OCI-LY3 (cell line): ENCODE measurements around the gene LSS.

Source experiments
- H2AFZ ChIP-seq: fragments of 200-600, 300-600 bp; shearing (Covaris generic); 2 replicates; pipeline ENCODE4 v1.6.0; 2014; ENCODE audit warnings: antibody characterized with exemption, low read depth, low read length
- H3K27ac ChIP-seq: fragments of 200-600, 300-600 bp; sonication (generic); 2 replicates; pipeline ENCODE4 v1.5.1; 2014; ENCODE audit warnings: mild to moderate bottlenecking, low read length, moderate library complexity, mixed read lengths
- H3K27me3 ChIP-seq: fragments of 200-600, 300-600 bp; sonication (generic); 2 replicates; pipeline ENCODE4 v1.6.1; 2014; ENCODE audit warnings: low read depth, low read length, mixed read lengths
- H3K36me3 ChIP-seq: fragments of 200-600, 300-600 bp; sonication (generic); replicated peaks from 2 replicates; pipeline ENCODE3; 2014; ENCODE audit warnings: low read depth, low read length, mixed read lengths
- H3K4me1 ChIP-seq: fragments of 300-600, 200-600 bp; sonication (generic); 2 replicates; pipeline ENCODE4 v1.6.1; 2014; ENCODE audit warnings: low read length, mixed read lengths
- H3K4me2 ChIP-seq: fragments of 200-600, 300-600 bp; sonication (generic); 2 replicates; pipeline ENCODE4 v1.6.1; 2014; ENCODE audit warnings: low read length, mixed read lengths
- H3K4me3 ChIP-seq: fragments of 300-600, 200-600 bp; sonication (generic); 2 replicates; pipeline ENCODE4 v1.5.1; 2014; ENCODE audit warnings: antibody characterized with exemption, mild to moderate bottlenecking, low read length, moderate library complexity
- H3K79me2 ChIP-seq: fragments of 300-600, 200-600 bp; shearing (Covaris generic); 2 replicates; pipeline ENCODE4 v1.6.1; 2014; ENCODE audit warnings: mild to moderate bottlenecking, low read length, mixed read lengths
- H3K9ac ChIP-seq: fragments of 300-600, 200-600 bp; shearing (Covaris generic); 2 replicates; pipeline ENCODE4 v1.6.0; 2014; ENCODE audit warnings: mild to moderate bottlenecking, low read length, moderate library complexity
- H3K9me3 ChIP-seq: fragments of 200-600, 300-600 bp; shearing (Covaris generic); 2 replicates; pipeline ENCODE4 v1.6.1; 2014; ENCODE audit warnings: low read length, mixed read lengths; ENCODE audit not compliant: insufficient read depth
- H4K20me1 ChIP-seq: fragments of 200-600, 300-600 bp; sonication (generic); 2 replicates; pipeline ENCODE4 v1.6.1; 2016; ENCODE audit warnings: low read length, mixed read lengths; ENCODE audit not compliant: insufficient read depth
- EZH2phosphoT487 ChIP-seq: fragments of 200-600 bp; shearing (Covaris generic); IDR thresholded peaks from 2 replicates; pipeline ENCODE4 v1.6.1; 2018; ENCODE audit warnings: antibody characterized with exemption, mixed run types, low read depth
- TF ChIP-seq, protein P1 (sequence below): fragments of 200-600, 300-600 bp; sonication (generic); IDR thresholded peaks from 2 replicates; pipeline ENCODE4 v1.5.1; 2014; ENCODE audit warnings: antibody characterized with exemption, low read length, low read depth

LSS gene

DNA sequence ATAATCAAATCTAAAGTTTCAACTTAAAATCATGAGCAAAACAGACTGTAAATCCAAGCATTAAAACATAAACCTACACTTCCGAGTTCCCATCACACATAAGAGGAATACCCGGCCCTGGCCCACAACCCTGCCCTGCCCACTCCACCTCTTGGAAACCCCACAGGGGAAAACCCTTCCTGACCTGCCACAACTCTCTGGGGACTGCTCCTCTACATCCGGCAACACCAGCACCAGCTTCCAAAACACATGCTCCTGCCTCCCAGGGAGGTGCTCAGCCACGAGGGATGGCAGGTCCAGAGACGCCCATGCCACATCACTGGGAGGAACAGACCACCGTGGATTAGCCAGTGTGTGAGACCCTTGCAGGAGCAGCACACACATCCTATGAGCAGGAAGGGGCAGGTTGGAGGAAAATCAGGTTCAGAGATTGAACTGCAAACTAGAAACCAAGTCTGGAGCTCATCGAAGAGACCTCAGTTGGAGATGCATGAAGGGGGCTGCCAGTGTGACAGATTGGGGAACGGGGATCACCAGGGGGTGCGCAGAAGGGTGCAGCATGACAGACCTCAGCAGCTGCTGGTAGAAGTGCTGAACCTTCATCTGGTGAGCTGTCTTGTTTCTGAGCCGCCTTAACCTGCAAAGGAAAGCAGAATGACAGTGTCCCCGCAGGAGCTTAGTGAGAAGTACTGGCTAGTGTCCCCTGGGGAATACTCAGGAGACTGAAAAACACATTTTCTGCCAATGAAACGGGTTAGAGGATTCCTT is 25.8 kb upstream of the LSS start:
- Histone ChIP-seq H3K4me3 (no peak overlapping the region), H3K27me3 (no peaks in the 10 kb centered on the region), H2AFZ (no peak overlapping the region), H3K4me2 (peak overlapping the region; percentile 49), H4K20me1 (no peaks in the 10 kb centered on the region; the same call in 1 of the 2 replicates), H3K4me1 (peaks cover 33% of the 10 kb centered on the region), H3K36me3 (peaks cover 67% of the 10 kb centered on the region), H3K79me2 (no peaks in the 10 kb centered on the region), H3K9me3 (no peaks in the 10 kb centered on the region), H3K27ac (peak overlapping the region; percentile 66), H3K9ac (no peak overlapping the region)
- TF ChIP-seq, protein P1, sequence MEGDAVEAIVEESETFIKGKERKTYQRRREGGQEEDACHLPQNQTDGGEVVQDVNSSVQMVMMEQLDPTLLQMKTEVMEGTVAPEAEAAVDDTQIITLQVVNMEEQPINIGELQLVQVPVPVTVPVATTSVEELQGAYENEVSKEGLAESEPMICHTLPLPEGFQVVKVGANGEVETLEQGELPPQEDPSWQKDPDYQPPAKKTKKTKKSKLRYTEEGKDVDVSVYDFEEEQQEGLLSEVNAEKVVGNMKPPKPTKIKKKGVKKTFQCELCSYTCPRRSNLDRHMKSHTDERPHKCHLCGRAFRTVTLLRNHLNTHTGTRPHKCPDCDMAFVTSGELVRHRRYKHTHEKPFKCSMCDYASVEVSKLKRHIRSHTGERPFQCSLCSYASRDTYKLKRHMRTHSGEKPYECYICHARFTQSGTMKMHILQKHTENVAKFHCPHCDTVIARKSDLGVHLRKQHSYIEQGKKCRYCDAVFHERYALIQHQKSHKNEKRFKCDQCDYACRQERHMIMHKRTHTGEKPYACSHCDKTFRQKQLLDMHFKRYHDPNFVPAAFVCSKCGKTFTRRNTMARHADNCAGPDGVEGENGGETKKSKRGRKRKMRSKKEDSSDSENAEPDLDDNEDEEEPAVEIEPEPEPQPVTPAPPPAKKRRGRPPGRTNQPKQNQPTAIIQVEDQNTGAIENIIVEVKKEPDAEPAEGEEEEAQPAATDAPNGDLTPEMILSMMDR, result no peak
- TF ChIP-seq EZH2phosphoT487, result no peak

DNA sequence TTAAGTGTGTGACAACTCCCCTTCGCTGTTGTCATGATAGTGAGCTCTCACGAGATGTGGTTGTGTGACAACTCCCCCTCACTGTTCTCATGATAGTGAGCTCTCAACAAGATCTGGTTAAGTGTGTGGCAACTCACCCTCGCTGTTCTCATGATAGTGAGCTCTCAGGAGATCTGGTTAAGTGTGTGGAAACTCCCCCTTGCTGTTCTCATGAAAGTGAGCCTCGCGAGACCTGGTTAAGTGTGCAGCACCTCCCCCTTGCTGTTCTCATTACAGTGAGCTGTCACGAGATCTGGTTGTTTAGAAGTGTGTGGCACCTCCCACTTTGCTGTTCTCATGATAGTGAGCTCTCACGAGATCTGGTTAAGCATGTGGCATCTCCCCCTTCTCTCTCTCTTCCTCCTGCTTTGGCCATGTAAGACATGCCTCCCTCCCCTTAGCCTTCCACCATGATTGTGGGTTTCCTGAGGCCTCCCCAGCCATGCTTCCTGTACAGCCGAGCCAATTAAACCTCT is 25.1 kb upstream of the LSS start:
- Histone ChIP-seq H3K79me2 (no peaks in the 10 kb centered on the region), H3K9ac (no peak overlapping the region), H3K36me3 (peaks cover 71% of the 10 kb centered on the region), H3K9me3 (no peaks in the 10 kb centered on the region), H3K4me3 (no peak overlapping the region), H3K27ac (peak overlapping the region; percentile 66), H3K27me3 (no peaks in the 10 kb centered on the region), H3K4me1 (peaks cover 40% of the 10 kb centered on the region), H3K4me2 (peak overlapping the region; percentile 49), H4K20me1 (no peaks in the 10 kb centered on the region; the same call in 1 of the 2 replicates), H2AFZ (no peak overlapping the region)
- no peak for TF ChIP-seq EZH2phosphoT487
- TF ChIP-seq, protein P1, result no peak

DNA sequence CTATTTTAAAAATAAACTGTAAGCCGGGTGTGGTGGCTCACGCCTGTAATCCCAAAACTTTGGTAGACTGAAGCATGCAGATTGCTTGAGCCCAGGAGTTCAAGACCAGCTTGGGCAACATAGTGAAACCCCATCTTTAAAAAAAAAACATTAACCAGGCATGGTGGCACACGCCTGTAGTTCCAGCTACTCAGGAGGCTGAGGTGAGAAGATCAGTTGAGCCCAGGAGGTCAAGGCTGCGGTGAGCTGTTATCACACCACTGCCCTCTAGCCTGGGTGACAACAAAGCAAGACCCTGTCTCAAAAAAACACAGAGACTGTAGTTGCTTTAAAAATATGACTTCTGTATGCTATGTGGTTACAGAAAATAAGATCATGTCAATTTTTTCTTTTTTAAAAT is 24.3 kb upstream of the LSS start:
- TF ChIP-seq EZH2phosphoT487, result no peak
- Histone ChIP-seq H2AFZ (no peak overlapping the region), H3K27ac (no peak overlapping the region), H3K4me1 (peaks cover 44% of the 10 kb centered on the region), H3K4me3 (no peak overlapping the region), H3K9me3 (no peaks in the 10 kb centered on the region), H3K27me3 (no peaks in the 10 kb centered on the region), H4K20me1 (no peaks in the 10 kb centered on the region; the same call in 1 of the 2 replicates), H3K36me3 (peaks cover 68% of the 10 kb centered on the region), H3K9ac (no peak overlapping the region), H3K4me2 (no peak overlapping the region), H3K79me2 (no peaks in the 10 kb centered on the region)

DNA sequence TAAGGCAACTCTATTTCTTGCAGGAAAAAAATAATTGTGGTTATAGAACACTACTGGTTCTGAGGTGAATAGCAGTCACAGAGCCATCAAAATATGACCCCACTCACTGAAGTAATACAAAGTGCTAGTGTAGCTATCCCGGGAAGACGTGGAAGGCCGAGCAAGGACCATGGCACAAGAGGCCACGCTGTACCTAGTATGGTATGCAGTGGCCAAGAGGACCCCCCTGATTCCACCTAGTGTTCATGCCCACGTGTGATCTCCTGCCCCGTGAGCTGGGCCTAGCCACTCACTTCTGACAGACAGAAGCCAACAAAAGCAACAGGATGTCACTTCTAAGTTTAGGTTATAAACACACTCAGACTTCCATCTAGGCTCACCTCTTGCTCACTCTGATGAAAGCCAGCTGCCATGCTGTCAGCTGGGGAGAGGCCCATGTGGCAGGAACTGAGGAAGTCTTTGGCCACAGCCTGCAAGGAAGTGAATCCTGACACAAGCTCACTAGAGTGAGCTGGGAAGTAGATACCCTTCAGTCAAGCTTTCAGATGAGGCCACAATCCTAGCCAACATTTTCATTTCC is 21.7 kb upstream of the LSS start:
- peaks cover 71% of the 10 kb centered on the region for H3K36me3 ChIP-seq

More for the DNA sequence above, 21.7 kb upstream of the LSS start:
- Histone ChIP-seq H3K27me3 (no peaks in the 10 kb centered on the region), H3K4me1 (peaks cover 44% of the 10 kb centered on the region), H4K20me1 (no peaks in the 10 kb centered on the region; the same call in 1 of the 2 replicates), H3K9me3 (no peaks in the 10 kb centered on the region), H3K4me3 (no peak overlapping the region), H3K9ac (no peak overlapping the region), H3K79me2 (no peaks in the 10 kb centered on the region), H3K4me2 (no peak overlapping the region), H2AFZ (no peak overlapping the region), H3K27ac (peak overlapping the region; percentile 27)
- TF ChIP-seq, protein P1, result no peak
- TF ChIP-seq EZH2phosphoT487, result no peak
